Renal cortex interstitium (tissue), 11 donors: ENCODE measurements around the gene KCNQ1. TPM values are rescaled to one million over a fixed set of nuclear protein-coding genes. Genes with fewer than 3 reads are reported as not detected.

Source experiments
- DNase-seq, 11 donors: peaks; one replicate each; pipeline ENCODE4 v3.0.0-alpha.2; 2013; ENCODE audit warnings: low read depth in 9 of 11, low spot score in 4 of 11; ENCODE audit errors: extremely low read depth in 1 of 11
- polyA plus RNA-seq, 3 donors: library from polyadenylated mRNA; unstranded; fragments of 120-200 nt; gene quantifications; one replicate each; pipeline ENCODE4 v1.2.1, GENCODE V29; 2013; ENCODE audit not compliant: insufficient read length in 3 of 3

The KCNQ1 gene
- polyA plus RNA-seq, 3 donors, result 9.2 to 13.2 (median 10.6) TPM

DNA sequence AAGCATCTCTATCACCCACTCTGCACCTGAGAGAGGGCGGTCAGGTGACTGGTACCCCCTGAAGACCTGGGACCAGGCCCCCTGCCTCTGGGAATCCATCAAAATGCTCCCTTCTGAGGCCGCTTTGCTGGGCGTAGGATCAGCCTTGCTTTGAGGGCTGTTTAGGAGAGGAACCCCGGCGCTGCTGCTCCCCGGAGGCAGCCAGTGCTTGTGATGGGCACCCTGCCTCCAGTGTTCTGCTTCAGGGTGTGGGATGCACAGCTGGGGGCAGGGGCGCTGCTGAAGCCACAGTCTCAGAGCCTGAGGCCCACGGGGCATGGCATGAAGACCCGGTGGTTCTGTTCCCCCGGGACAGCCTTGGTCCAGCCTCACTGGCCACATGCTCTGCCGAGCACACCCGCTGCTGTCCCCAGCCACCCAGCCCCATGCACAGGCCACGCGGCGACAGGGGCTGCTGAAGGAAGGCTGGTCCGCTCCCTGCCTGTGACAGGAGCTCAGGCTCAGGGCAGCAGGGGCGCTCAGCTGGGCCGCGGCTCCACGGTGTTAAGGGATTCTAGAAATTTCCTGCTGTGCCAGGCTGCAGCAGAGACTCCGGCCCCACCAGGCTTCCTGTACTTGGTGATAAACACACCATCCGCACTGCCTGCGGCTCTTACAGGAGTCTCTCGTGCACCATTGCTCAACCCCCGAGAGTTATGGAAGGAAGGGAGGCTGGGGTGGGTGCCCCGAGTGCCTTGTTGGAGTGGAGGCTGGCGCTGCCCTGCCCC, 91.0 kb downstream of the KCNQ1 start:
- DNase-seq, result no peak

DNA sequence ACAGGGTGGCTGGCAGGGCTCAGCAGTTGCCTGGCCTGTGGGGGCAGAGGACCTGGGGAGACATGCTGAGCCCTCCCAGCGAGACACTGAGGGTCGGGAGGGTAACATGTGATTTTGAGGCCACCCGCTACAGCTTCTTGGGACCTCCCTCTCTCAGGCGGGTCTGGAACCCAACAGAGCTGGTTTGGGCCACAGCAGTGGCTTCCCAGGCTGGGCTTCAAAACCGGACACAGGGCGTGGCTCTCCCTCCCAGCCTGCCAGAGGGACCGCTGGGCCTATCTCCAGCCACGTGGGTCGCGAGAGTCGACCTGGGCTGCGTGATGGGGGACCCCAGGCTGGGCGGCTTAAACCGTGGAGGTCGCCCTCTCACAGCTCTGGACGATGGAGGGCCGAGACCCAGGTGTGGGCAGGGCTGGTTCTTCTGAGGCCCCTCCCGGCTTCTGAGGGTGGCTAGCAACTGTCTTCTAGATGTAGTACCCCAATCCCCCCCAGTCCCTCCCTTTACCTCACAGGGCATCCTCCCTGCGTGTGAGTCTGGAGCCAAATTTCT, 91.7 kb downstream of the KCNQ1 start:
- DNase-seq, result no peak

DNA sequence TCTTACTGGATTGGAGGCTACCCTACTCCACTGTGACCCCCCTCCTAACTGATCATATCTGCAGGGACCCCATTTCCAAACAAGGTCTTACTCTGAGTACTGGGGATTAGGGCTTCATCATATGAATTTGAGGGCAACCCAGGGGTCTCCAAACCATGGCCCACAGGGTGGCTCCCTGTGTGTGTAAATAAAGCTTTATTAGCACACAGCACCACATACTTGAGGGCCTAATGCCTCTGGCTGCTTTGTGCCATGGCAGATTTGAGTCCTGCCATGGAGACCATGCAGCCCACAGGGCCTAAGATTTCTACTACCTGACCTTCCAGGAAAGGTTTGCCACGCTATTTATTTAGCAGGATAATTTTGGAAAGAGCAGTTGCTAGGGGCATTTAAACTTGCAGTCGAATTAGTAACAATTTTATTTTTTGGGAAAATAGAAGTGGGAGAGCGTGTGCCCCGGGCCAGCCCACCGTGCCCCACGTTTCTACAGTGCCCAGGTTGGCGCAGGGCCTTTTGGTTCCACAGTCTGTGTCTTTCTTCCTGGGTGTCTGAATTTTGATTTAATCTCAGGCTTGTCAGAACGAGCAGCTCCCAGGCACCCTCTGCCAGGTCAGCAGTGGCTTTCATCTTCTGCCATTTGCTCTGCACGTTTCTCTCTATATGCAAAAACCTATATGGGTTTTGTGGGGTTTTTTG, 92.3 kb downstream of the KCNQ1 start:
- DNase-seq, result no peak

DNA sequence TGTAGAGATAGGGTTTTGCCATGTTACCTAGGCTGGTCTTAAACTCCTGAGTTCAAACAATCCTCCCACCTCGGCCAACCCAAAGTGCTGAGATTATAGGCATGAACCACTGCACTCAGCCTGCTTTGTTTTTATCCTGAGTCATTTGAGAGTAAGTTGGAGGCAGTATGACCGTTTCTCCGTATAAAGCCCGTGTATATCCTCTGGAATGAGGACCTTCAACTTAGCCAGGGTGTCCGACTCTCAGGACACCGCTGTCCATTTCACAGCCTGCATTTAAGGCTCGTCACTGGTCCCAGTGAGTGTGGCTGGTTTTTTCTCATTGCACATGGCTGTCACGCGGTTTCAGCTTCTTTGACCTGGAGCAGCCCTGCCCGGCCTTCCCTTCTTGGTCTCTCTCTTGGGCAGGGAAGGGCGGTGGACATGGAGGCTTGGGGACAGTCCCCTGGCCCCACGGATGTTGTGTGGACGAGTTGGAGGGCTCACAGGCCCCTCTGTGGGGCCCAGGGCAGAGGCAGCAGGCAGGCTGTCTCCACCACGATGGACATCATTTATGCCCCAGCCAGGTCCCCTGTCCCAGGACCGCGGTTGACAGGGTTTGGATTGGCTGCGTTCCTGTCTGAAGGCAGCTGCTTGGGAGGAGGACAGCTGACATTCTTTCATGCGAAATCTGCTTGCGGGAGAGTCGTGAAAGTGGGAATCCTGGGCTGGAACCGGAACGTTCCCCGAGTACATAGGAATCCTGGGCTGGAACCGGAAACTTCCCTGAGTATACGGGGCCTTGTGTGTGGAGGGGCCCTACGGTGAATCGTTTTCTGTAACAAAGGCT, 93.3 kb downstream of the KCNQ1 start:
- DNase-seq, result no peak

DNA sequence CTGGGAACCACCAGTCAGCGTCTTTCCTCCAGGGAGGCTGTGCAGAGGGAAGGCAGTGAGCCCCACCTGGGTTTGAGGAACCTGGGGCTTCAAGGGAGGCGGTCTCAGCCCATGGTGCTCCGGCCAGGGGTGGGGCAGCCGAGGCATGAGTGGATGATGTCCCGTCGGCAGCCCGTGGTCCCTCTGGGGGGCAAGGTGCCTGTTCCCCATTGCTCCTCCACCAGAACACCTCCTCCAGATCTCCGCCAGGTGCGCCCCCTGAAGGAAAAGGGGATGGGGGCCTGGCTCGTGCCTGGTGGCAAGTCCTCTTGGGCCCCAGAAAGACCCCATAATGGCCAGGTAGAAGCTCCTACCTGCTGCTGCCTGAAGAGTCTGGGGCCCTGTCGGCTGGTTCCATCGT, 94.1 kb downstream of the KCNQ1 start:
- no peak for DNase-seq

DNA sequence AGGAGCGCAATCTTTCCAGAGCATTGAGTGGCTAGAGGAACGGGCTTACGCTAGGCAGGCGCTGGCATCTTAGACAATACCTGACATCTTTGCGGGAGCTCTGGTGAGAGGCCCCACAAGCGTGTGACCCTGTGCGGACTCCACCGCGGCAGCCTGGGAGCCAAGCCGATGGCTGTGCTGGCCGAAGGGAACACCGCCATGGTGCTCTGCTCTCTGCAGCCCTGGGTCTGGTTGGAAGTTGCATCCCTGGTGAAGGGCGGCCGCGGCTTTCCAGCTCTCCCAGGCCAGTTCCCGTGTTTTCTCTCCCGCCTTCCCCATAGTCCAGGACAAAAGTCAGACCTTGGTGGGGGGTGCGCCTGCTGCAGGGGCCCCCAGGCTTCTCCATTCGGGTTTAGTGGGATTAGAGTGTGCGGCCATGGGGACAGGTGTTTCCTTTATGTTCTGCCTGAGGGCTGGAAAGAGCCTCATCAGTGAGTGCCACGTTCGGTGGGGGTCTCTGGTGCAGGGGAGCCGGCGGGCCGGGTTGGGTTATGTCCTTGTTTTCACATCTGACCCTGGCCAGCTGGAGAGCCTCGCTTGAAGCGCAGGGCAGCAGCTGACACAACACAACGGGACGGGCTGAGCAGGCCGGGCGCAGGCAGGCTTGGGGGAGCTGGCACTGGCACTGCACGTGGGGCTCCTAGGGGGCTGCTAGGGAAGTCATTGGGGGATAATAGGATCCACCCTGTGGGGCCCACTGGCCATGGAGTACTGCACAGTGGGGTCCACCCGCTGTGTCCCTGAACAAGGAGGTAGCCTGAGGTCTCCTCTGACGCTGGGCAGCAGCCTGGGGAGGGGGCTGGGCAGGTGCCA, 94.8 kb downstream of the KCNQ1 start:
- no peak for DNase-seq

DNA sequence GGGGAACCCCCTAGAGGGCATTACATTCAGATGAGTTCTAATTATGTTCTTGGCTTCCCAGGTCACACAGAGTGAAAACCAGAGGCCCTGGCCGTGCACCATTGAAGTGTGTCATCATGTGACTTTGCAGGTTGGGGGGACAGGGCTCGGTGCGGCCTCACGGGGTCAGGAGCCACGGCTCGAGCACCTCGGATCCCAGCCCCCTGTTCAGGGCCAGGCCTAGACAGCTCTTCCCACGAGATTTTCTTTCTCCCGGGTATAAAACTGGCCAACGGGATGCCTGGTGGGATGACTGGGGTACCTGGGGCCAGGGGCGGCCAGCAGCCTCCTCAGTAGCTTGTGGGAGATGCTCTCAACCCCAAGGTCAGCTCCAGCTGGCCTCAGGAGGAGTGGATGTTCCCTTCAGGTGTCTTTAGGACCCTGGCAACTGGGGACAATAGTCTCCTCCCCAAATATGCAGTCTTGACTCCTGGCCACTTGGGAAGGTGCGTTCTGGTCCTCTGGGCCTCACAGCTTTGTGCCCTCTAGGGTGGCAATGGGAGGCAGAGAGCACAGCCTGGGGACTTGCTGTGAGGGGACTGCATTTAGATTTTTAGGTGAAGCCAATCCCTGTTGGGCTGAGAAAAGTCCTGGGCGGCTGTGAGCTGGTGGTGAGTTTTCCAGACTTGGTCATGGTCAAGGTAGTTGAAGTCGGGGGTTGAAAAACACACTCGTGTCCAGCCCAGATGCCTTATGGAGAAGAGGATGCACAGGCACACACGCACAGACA, 95.6 kb downstream of the KCNQ1 start:
- DNase-seq, result no peak

DNA sequence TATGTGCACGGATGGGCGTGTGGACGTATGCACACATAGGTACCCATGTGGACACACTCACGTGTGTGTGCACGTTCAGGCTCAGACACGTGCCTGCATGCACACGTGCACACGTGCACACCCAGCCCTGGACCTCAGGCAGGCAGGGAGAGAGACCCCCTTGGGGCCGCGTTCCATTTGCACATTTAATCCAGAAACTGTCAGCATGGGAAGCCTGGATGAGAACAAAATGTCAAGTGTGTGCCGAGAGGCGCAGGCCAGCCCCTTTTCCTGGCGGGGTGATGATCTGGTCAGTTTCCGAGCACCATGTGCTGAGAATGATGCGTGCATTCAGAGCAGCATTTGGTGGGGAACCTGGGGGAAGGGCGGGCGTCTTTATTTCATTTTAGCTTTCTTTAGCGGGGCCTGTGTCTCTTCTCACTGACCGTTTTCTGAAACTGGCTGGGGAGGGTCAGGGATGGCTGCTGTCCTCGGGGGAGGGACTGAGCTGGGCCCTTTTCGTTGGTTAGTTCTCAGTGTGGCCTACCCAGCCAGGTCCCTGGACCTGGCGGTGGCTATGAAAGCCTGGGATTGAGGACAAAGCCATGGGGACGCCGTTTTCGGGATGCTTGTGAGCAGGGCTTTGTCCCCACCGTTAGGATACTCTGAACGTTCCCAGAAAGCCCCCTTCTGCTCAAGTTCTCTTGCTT, 96.3 kb downstream of the KCNQ1 start:
- DNase-seq, result no peak

DNA sequence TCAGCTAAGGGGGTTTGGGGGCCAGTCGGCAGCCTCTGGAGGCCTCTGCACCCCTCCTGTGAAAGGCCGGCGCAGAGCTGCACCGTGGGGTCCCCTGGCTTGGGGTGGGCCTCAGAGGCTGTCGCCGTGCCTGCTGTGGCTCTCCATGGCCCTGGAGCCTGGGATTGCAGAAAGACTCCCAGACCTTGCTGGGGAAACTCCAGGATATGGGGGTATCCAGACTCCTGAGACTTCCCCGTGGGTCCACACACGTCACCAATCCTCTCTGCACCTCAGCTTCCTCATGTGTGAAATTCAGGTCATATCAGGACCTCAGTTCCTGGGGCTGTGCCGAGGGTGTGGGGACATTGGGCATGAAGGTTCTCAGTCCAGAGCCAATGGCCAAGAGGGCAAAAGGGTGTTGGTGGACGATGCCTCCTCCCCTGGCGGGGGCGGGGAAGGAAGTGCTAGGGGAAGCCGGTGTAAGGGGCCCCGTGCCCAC, 97.1 kb downstream of the KCNQ1 start:
- no peak for DNase-seq

DNA sequence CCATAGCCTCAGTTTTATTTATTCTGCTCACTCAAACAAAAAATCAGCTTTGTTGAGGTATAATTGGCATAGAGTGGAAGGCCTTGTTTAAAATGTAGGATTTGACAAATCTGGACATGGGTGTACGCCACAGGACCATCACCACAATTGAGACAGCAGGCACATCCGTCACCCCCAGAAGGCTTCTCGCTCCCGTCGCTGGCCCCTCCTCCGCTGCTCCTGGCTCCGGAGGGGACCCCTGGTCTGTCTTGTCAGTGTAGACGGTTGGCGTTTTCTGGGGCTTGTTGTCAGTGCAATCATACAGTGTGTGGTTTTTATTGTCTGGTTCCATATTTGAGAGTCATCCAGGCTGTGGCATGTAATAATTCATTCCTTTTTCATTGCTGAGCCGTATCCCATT, 97.6 kb downstream of the KCNQ1 start:
- no peak for DNase-seq

DNA sequence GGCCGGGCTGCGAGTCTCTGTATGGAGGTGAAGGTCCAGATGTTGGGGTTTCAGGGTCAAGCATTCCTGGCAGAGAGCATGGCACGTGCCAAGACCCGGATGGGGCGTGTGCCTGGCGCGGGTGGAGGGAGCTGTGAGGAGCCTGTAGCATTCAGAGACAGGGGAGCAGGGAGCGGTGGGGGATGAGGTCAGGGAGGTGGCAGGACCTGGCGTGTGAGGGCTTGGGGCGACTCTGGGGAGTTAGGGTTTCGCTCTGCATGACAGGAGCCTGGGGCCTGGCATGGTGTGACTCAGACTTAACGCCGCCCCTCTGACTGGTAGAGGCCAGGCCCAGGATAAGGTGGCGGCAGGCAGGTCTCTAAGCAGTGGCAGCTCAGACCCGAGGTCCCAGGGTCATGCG, 103.0 kb downstream of the KCNQ1 start:
- no peak for DNase-seq

DNA sequence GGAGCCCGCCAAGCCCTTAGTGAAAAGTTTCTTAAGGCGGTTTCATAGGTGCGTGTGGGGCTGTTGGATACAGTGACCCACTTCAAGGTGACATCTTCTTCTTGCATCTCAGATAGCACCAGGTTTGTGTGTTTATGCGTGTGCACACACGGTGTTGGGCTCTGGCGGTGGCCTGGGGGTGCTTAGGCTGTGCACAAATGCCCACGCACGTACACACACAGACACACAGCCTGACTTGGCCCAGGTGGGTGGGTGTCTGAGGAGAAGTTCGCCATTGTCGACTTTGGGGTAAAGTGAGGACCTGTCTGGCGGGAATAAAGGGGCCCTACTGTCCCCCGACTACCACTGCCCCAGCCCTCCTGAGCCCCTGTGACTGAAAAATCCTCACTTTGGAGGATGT, 103.8 kb downstream of the KCNQ1 start:
- no peak for DNase-seq

DNA sequence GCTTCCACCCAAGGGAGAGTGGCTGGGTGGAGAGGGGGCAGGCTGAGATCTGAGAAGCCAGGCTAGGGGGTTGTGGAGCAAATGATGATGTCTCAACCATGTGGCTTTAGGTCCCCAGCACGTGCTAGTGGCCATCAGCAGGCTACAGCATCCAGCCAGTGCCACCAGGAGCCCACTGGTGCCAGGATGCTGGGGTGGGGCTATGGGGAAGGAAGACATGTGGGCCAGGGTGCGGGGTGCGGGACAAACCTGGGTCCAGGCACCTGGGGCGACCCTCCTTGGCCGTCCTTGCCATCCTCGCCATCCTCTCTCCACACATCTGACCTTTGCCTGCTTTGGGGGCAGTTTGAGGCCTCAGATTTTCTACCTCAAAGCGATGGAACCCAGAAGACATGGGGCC, 104.3 kb downstream of the KCNQ1 start:
- DNase-seq, result no peak

DNA sequence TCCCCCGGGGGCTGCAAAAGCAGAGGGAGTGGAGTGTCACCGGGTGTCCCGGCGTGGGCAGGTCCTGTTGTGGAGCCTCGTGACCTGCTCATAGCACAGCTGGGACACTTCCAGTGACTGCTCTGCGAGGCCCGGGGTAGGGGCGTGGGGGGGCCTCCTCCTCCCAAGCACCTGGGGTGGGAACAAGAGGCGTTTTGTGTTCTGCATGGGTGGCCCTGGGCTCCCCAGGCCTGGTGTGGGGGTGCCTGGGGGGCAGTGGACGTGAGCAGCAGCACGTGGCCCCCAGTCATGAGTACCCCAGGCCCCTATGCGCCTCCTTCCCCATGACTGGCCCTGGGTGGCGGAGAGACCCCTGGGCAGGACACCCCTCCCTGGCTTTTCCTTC, 104.7 kb downstream of the KCNQ1 start:
- DNase-seq, result no peak

DNA sequence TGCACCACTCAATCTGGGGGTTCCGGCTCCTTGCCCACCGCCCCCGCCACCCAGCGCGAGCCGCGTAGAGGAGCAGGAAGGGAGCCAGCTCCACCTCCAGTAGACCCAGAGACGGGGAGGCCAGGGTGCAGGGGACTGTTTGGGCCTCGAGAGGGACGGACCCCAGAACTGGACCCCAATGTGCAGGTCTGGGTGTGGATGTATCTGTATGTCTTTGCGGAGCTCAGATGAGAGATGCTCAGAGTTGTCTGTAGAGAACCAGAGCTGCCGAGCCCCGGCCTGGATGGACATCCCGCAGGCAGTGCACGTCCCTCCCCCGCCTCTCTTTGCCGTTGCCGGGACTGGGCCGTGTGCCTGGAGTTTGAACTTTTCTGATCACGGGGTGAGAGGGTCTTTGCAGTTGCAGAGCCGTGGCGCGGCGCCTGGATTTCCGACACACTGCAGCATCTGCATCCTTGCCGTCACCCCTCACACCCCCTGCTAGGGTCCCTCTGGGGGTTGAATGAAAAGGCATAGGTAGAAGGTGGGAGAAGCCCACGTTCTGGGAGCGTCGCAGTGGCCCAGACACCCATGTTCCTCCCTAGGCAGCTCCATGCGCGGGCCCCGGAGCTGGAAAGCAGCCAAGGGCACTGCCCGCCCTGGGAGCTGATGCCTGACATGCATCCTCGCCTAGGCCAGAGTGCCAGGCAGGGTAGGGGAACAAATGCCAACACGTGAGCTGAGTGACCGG, 105.2 kb downstream of the KCNQ1 start:
- no peak for DNase-seq

DNA sequence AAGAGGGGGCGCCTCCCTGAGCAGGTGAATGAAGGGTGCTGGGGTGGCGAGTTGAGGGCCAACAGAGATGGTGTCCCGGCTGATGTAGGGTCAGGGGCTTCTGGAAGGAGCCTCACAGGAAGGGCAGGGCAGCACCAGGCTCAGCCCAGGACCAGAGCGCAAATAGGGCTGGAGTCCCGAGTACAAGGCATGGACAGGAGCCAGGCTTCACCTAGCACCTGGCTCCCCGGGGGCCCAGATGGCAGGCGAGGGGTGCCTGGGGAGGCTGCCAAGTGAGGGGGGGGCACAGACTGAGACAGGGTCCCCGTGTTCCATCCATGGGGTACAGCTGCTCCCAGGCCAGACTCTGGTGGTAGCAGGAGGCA, 105.8 kb downstream of the KCNQ1 start:
- no peak for DNase-seq

DNA sequence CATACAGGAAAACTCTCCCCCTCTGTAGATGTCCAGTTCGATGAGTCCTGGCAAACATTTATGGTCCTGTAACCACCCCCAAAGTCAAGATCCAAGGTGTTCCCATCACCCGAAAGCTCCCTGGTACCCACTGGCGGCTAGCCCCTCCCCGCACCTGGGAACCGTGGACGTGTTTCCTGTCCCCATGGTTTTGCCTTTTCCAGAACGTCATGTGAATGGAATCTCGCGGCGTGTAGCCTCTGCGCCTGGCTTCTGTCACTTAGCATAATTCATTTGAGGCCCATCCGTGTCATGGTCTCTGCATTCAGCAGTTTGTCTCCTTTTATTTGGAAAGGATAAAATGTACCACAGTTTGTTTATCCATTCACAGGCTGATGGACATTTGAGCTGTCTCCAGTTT, 106.3 kb downstream of the KCNQ1 start:
- no peak for DNase-seq
